ENCODE results near the gene DISC1. TPM values are rescaled to one million over a fixed set of nuclear protein-coding genes. Genes with fewer than 3 reads are reported as not detected.

DISC1 gene
- total and polyA plus RNA-seq, 2 of the 13 experiments (the other 11 are each of a cell fraction or from before 2014, with no cell fraction given) = 4.2 to 4.6 TPM

- peak overlapping the region; percentile 31; the same call in 1 of the 2 replicates for H3K9ac ChIP-seq (ENCODE audit: insufficient read depth, low read depth, low read length)
- BruUV-seq (replicated peaks) = no TSS peak
- peak overlapping the region; percentile 58 for H2AFZ ChIP-seq (ENCODE audit: low read length)
- POLR2A ChIA-PET = interaction anchor here (0.7 to 0.9 kb wide), 2 partner anchors 71 to 182 kb away, joined by 3 read pairs; partner anchors contain the start of gene EGLN1
- no peaks in the 10 kb centered on the region for H3K36me3 ChIP-seq (replicated peaks in 1 of 2; ENCODE audit: control insufficient read depth in 1 of 2, insufficient read depth in 2 of 2, low read length in 2 of 2)
- H3K79me2 ChIP-seq (ENCODE audit: insufficient read depth, low read length) = no peaks in the 10 kb centered on the region
- in situ Hi-C loops (cut with HindIII; ENCODE audit: extremely low pct_ligation_motif_present, low pct_unique_long_range_greater_than_20kb) = loop anchor here (5.0 kb wide), 1 partner anchor 246 kb away; no protein-coding TSS in a partner anchor
- FAIRE-seq (peak; percentile 40), ATAC-seq (peak; percentile 88), DNase-seq (ENCODE audit: low spot score) (peak; percentile 69)
- no peaks in the 10 kb centered on the region for H4K20me1 ChIP-seq (ENCODE audit: insufficient read depth, low read length)
- H3K27ac ChIP-seq (ENCODE audit: extremely low read length, insufficient read depth, low read length) = peak overlapping the region; percentile 9
- H3K27me3 ChIP-seq (ENCODE audit: control insufficient read depth in 1 of 2, insufficient read depth in 2 of 2, low read length in 2 of 2) = no peaks in the 10 kb centered on the region
- H3K4me3 ChIP-seq (replicated peaks in 1 of 3; ENCODE audit: insufficient read depth in 1 of 3, low read depth in 2 of 3, low read length in 3 of 3) = peak overlapping the region; percentile 55 to 77 (median 75)
- peak overlapping the region; percentile 98 for H3K4me2 ChIP-seq (ENCODE audit: low read depth, low read length)
- intact Hi-C loops (cut with micrococcal nuclease; ENCODE audit: unreplicated experiment) = loop anchor here (1.0 kb wide), 2 partner anchors 88 to 288 kb away; no protein-coding TSS in a partner anchor
- CTCF ChIA-PET (ENCODE audit: low intra/inter-chr PET ratio, low total read pairs) = interaction anchor here (0.7 to 2.0 kb wide), 3 partner anchors 13 to 288 kb away, joined by 3 to 15 read pairs (median 10); no protein-coding TSS in a partner anchor
- peaks cover 12% of the 10 kb centered on the region; the same call in 1 of the 2 replicates for H3K4me1 ChIP-seq (ENCODE audit: insufficient read depth, low read length)
- WGBS (ENCODE audit: low lambda C conversion rate) = 1% methylated on average over 8 of the region's 8 CpGs
- no peaks in the 10 kb centered on the region for H3K9me3 ChIP-seq (ENCODE audit: low read length)
- TF ChIP-seq ZMYM4 (CRISPR knock-in tag; IDR thresholded peaks at IDR 0.05) (0 out of 2 replicates have a peak, but pooled peaks have one; percentile 20), CTCF (CRISPR knock-in tag; IDR thresholded peaks at IDR 0.05) (peak; percentile 65), ZNF850 (CRISPR knock-in tag; conservative IDR thresholded peaks at IDR 0.05) (no peak), ZBTB10 (CRISPR knock-in tag; IDR thresholded peaks at IDR 0.05; ENCODE audit: borderline replicate concordance) (no peak), BHLHE40 (IDR thresholded peaks at IDR 0.05; ENCODE audit: low read length) (no peak), SMC3 (IDR thresholded peaks at IDR 0.05; ENCODE audit: low read length) (peak; percentile 61; the same call in 1 of the 2 replicates), IRF2 (CRISPR knock-in tag; IDR thresholded peaks at IDR 0.05) (no peak), ZBTB40 (IDR thresholded peaks at IDR 0.05) (peak; percentile 11; the same call in 1 of the 2 replicates), ZBTB40 (CRISPR knock-in tag; IDR thresholded peaks at IDR 0.05) (no peak), ZNF644 (CRISPR knock-in tag; IDR thresholded peaks at IDR 0.05; ENCODE audit: low read depth) (0 out of 2 replicates have a peak, but pooled peaks have one; percentile 17)
These were observed 22.9 kb upstream of the DISC1 start for GRCh38 chr1:231603598-231604275.
